Measurements from ENCODE around the gene PIGR. TPM values are rescaled to one million over a fixed set of nuclear protein-coding genes. Genes with fewer than 3 reads are reported as not detected.

The PIGR gene, protein sequence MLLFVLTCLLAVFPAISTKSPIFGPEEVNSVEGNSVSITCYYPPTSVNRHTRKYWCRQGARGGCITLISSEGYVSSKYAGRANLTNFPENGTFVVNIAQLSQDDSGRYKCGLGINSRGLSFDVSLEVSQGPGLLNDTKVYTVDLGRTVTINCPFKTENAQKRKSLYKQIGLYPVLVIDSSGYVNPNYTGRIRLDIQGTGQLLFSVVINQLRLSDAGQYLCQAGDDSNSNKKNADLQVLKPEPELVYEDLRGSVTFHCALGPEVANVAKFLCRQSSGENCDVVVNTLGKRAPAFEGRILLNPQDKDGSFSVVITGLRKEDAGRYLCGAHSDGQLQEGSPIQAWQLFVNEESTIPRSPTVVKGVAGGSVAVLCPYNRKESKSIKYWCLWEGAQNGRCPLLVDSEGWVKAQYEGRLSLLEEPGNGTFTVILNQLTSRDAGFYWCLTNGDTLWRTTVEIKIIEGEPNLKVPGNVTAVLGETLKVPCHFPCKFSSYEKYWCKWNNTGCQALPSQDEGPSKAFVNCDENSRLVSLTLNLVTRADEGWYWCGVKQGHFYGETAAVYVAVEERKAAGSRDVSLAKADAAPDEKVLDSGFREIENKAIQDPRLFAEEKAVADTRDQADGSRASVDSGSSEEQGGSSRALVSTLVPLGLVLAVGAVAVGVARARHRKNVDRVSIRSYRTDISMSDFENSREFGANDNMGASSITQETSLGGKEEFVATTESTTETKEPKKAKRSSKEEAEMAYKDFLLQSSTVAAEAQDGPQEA
- total RNA-seq (ENCODE audit: low replicate concordance) = 16.9 and 30.1 TPM in 2 replicates
- long read RNA-seq, full-length matches to known transcripts = 4 of 13 reads
- long read RNA-seq, partial matches to known transcripts = 9 of 13 reads
- long read RNA-seq, other reads (novel, unspliced or antisense) = 0 of 13 reads

DNA sequence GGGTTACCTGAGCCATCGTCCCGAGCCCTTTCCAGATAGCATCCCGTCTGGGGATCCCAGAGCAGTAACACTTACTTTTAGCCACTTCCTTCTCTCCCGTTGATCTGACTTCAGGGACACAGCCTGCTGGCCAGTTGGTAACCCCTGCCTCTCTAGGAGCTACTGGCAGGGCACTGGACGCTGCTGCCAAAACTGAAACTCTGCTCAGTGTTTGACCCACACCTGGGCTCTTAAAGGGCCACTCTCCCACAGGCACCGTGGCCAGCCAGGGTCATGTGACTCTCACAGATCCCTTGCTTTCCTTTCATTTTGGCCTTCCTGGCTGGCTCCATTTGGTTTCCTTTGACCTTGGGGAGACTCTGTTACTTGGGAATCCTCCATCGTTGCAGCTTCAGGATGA is at the start of gene PIGR:
Gene PIGR (minus strand): TSS at position 206 of the 400 bp plus-strand sequence. CDS start 5,935 bp downstream, outside the sequence.
- Mint-ChIP-seq H3K4me1 (ENCODE audit: unreplicated experiment) (peaks cover 12% of the 10 kb centered on the region), H3K27ac (no peak within 1 kb of the TSS), H3K27me3 (peaks cover 29% of the 10 kb centered on the region), H3K4me3 (no peak within 1 kb of the TSS), H3K36me3 (no peaks in the 10 kb centered on the region), H3K9me3 (no peaks in the 10 kb centered on the region)
- DNase-seq (ENCODE audit: extremely low spot score, unreplicated experiment) = no peak
- TF ChIP-seq, protein P1, sequence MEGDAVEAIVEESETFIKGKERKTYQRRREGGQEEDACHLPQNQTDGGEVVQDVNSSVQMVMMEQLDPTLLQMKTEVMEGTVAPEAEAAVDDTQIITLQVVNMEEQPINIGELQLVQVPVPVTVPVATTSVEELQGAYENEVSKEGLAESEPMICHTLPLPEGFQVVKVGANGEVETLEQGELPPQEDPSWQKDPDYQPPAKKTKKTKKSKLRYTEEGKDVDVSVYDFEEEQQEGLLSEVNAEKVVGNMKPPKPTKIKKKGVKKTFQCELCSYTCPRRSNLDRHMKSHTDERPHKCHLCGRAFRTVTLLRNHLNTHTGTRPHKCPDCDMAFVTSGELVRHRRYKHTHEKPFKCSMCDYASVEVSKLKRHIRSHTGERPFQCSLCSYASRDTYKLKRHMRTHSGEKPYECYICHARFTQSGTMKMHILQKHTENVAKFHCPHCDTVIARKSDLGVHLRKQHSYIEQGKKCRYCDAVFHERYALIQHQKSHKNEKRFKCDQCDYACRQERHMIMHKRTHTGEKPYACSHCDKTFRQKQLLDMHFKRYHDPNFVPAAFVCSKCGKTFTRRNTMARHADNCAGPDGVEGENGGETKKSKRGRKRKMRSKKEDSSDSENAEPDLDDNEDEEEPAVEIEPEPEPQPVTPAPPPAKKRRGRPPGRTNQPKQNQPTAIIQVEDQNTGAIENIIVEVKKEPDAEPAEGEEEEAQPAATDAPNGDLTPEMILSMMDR (conservative IDR thresholded peaks at IDR 0.05) = no peak

DNA sequence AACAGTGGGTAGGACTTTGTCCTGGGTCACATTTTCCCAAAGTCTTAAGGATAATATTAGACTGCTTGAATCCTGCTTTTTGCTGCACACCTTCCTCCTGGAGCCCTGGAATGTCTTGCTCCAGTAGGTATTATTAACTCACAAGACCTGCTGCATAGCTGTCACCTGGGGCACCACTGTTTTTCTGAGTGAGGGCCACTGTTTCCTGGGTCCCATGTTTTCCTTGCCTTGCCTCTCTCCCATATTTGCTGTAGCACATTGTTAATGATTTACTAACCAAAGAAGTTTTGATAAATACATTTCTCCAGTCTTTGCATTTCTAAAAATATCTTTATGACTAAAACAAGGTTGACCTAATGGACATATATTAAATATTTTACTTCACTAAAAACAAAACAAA is 46.5 kb upstream of the PIGR start:
- DNase-seq (ENCODE audit: extremely low spot score, unreplicated experiment) = no peak
- Mint-ChIP-seq H3K4me1 (ENCODE audit: unreplicated experiment) (no peaks in the 10 kb centered on the region), H3K4me3 (no peak overlapping the region), H3K36me3 (no peaks in the 10 kb centered on the region), H3K27me3 (peaks cover 10% of the 10 kb centered on the region), H3K9me3 (no peaks in the 10 kb centered on the region), H3K27ac (no peak overlapping the region)
- TF ChIP-seq, protein P1 (conservative IDR thresholded peaks at IDR 0.05) = no peak

DNA sequence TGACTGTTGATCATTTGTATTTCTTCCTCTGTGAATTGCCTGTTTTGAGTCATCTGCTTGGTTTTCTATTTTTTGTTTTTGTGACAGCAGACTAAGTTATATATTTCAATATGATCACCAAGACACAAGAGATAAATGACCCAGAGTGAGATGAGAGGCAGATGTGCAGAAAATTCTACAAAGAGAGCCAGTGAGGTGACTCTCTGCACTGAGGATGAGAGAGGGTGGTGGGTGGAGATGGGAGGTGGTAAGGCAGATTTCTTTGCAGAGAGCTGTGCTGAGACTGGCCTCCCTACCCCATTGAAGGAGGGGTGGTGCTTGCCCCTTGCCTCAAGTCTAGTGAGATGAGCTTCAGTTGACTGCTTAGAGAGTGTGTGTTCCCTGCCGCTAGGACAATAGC is 41.6 kb upstream of the PIGR start:
- Mint-ChIP-seq H3K9me3 (no peaks in the 10 kb centered on the region), H3K27ac (no peak overlapping the region), H3K4me1 (ENCODE audit: unreplicated experiment) (no peaks in the 10 kb centered on the region), H3K27me3 (peaks cover 42% of the 10 kb centered on the region), H3K4me3 (no peak overlapping the region), H3K36me3 (no peaks in the 10 kb centered on the region)
- no peak for DNase-seq (ENCODE audit: extremely low spot score, unreplicated experiment)
- TF ChIP-seq, protein P1 (conservative IDR thresholded peaks at IDR 0.05) = no peak

DNA sequence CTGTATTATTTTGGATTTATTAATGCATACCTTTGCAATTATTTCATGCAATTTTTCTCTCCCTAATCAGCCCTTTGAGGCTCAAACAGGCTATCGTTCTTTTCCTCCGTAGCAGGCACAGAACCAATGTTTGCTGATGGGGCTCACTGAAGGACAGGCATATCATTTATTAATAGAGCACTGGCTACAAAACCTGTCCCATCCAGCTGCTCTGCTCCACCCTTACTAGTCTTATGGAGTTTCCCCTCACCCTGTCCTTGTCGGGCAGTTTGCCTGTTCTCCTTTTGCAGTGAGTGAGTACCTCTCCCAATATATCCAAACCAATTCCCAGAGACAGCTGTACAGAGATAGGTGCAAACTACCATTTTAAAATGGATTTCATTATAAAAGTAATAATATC is 40.6 kb upstream of the PIGR start:
- no peaks in the 10 kb centered on the region for H3K4me1 Mint-ChIP-seq (ENCODE audit: unreplicated experiment)
- H3K36me3 Mint-ChIP-seq = no peaks in the 10 kb centered on the region
- H3K9me3 Mint-ChIP-seq = no peaks in the 10 kb centered on the region
- no peak overlapping the region for H3K27ac Mint-ChIP-seq
- H3K27me3 Mint-ChIP-seq = peaks cover 44% of the 10 kb centered on the region
- TF ChIP-seq, protein P1 (conservative IDR thresholded peaks at IDR 0.05) = no peak
- DNase-seq (ENCODE audit: extremely low spot score, unreplicated experiment) = no peak
- no peak overlapping the region for H3K4me3 Mint-ChIP-seq

DNA sequence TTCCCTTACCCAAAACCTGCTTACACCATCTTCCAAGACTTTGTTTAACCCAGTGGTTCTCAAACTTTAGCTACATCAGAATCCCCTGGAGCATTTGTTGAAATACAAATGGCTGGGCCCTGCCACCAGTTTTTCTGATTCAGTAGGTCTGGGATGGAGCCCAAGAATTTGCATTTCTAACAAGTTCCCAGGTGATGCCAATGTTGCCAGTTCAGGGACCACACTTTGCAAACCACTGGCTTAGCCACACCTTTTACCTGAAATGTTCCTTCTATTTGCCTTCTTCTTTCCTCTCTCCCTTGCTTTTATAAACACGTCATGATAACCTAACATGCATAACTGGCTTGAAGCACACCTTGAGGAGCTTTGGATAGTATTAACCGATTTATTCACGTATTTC is 40.1 kb upstream of the PIGR start:
- no peak overlapping the region for H3K4me3 Mint-ChIP-seq
- TF ChIP-seq, protein P1 (conservative IDR thresholded peaks at IDR 0.05) = no peak
- DNase-seq (ENCODE audit: extremely low spot score, unreplicated experiment) = no peak
- no peaks in the 10 kb centered on the region for H3K4me1 Mint-ChIP-seq (ENCODE audit: unreplicated experiment)
- no peaks in the 10 kb centered on the region for H3K36me3 Mint-ChIP-seq
- peaks cover 44% of the 10 kb centered on the region for H3K27me3 Mint-ChIP-seq
- no peak overlapping the region for H3K27ac Mint-ChIP-seq
- H3K9me3 Mint-ChIP-seq = no peaks in the 10 kb centered on the region
